Keratinocyte (primary cell): ENCODE measurements around the gene KCNMA1. TPM values are rescaled to one million over a fixed set of nuclear protein-coding genes. Genes with fewer than 3 reads are reported as not detected.

ENCODE experiments used
- DNase-seq: peaks from one replicate; pipeline ENCODE4 v3.0.0-alpha.2; 2011; ENCODE audit warnings: low read depth, missing footprints, low spot score
- FAIRE-seq: peaks from 2 replicates; lab custom pipeline; 2011; peaks lifted over from hg19 to GRCh38; lab: Jason Lieb, UNC
- H2AFZ ChIP-seq: 2 replicates; pipeline ENCODE4 v1.6.0; 2012; ENCODE audit warnings: low read length, control low read depth, inconsistent platforms; ENCODE audit not compliant: control insufficient read depth
- H3K27ac ChIP-seq: 2 replicates; pipeline ENCODE4 v1.5.1; 2011; ENCODE audit warnings: low read length; ENCODE audit not compliant: control insufficient read depth, insufficient read depth
- H3K27me3 ChIP-seq: 3 replicates; pipeline ENCODE4 v1.6.0; 2011; ENCODE audit warnings: low read length; ENCODE audit not compliant: control insufficient read depth, insufficient read depth; ENCODE audit errors: extremely low read depth
- H3K36me3 ChIP-seq, 2 experiments: 2 replicates in 1 of 2; 3 replicates in 1 of 2; pipeline ENCODE4 v1.5.1; 2011; ENCODE audit warnings: low read length in 2 of 2, mild to moderate bottlenecking in 1 of 2; ENCODE audit not compliant: control insufficient read depth in 2 of 2, insufficient read depth in 2 of 2; ENCODE audit errors: extremely low read depth in 1 of 2
- H3K4me1 ChIP-seq: 3 replicates; pipeline ENCODE4 v1.5.1; 2011; ENCODE audit warnings: low read length; ENCODE audit not compliant: control insufficient read depth, insufficient read depth; ENCODE audit errors: extremely low read depth
- H3K4me2 ChIP-seq: 3 replicates; pipeline ENCODE4 v1.6.0; 2011; ENCODE audit warnings: low read depth, low read length; ENCODE audit not compliant: control insufficient read depth, insufficient read depth; ENCODE audit errors: extremely low read depth
- H3K4me3 ChIP-seq, 3 experiments: fragments of 200-600 bp in 1 of 3; sonication (generic) in 1 of 3; 2 replicates in 2 of 3; 3 replicates in 1 of 3; pipeline ENCODE4 v1.5.1; 2011 to 2016; ENCODE audit warnings: low read length in 3 of 3, mild to moderate bottlenecking in 3 of 3, control low read depth in 2 of 3, inconsistent platforms in 1 of 3, low read depth in 1 of 3, mixed read lengths in 1 of 3, mixed run types in 1 of 3, moderate library complexity in 1 of 3; ENCODE audit not compliant: control insufficient read depth in 2 of 3, insufficient read depth in 2 of 3; ENCODE audit errors: extremely low read depth in 1 of 3
- H3K79me2 ChIP-seq: 2 replicates; pipeline ENCODE4 v1.6.0; 2012; ENCODE audit warnings: low read length; ENCODE audit not compliant: control insufficient read depth, insufficient read depth
- H3K9ac ChIP-seq: 3 replicates; pipeline ENCODE4 v1.6.0; 2011; ENCODE audit warnings: low read length; ENCODE audit not compliant: control insufficient read depth, insufficient read depth; ENCODE audit errors: extremely low read depth
- H3K9me1 ChIP-seq: 3 replicates; pipeline ENCODE4 v1.6.0; 2011; ENCODE audit warnings: low read length; ENCODE audit not compliant: control insufficient read depth, insufficient read depth; ENCODE audit errors: extremely low read depth
- H3K9me3 ChIP-seq: 2 replicates; pipeline ENCODE4 v1.5.1; 2012; ENCODE audit warnings: low read depth, low read length; ENCODE audit not compliant: control insufficient read depth
- H4K20me1 ChIP-seq: 3 replicates; pipeline ENCODE4 v1.6.0; 2011; ENCODE audit warnings: low read length; ENCODE audit not compliant: control insufficient read depth, insufficient read depth; ENCODE audit errors: extremely low read depth
- CTCF ChIP-seq, 3 experiments: IDR thresholded peaks in 1 of 3; conservative IDR thresholded peaks in 1 of 3; optimal IDR thresholded peaks in 1 of 3; 2 replicates in 2 of 3; 3 replicates in 1 of 3; pipeline versions ENCODE3 to v1.5.1; 2011; ENCODE audit warnings: low read length in 3 of 3, mild to moderate bottlenecking in 3 of 3, moderate library complexity in 2 of 3, control low read depth in 1 of 3, inconsistent platforms in 1 of 3; ENCODE audit not compliant: insufficient read depth in 2 of 3; ENCODE audit errors: extremely low read depth in 1 of 3
- EZH2 ChIP-seq: IDR thresholded peaks from one replicate; pipeline ENCODE4 v1.6.1; 2012; ENCODE audit warnings: inconsistent platforms, mild to moderate bottlenecking, low read length, moderate library complexity
- dilution Hi-C: fragments of 300-500 bp; cut with MboI; formaldehyde crosslinking; loops from one replicate; pipeline ENCODE4 v1.7.0; 2020; ENCODE audit warnings: low sequenced_read_pairs; ENCODE audit not compliant: extremely low pct_ligation_motif_present
- polyA plus RNA-seq, 5 experiments: library from polyadenylated mRNA; depleted of rRNA in 3 of 5; stranded (reverse) in 3 of 5; stranded (forward) in 1 of 5; unstranded in 1 of 5; fragments of >200 nt; gene quantifications; 1 replicate in 1 of 5; 2 replicates in 3 of 5; 3 replicates in 1 of 5; pipeline versions ENCODE4 v1.2.1 to v1.2.3, GENCODE V29; 2011 to 2012; ENCODE audit warnings: missing spikeins in 2 of 5, low read depth in 1 of 5, low replicate concordance in 1 of 5

Gene KCNMA1
- polyA plus RNA-seq, 1 donor (not counting 4 experiments of a cell fraction or from before 2014, with no cell fraction given) = 6.3 TPM

DNA sequence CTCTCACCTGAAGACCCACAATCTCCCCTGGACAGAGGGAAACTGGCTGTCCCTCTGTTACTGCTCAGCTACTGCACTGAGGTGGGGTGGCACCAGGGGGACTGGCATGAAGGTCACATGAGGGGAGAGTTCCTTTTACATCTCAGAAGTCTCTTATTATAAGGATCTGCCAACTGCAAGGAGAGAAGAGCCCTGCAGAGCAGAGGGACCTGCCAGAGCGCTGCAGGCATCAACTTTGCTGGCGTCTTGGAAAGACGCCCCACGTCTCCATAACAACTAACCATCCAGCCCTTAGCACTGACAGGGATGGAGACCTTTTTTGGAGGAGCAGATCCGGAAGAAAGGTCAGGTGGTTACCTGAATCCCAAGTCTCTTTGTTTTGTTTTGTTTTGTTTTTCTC is 218.6 kb downstream of the KCNMA1 start:
- Histone ChIP-seq H3K79me2 (no peaks in the 10 kb centered on the region), H3K27me3 (no peaks in the 10 kb centered on the region), H2AFZ (no peak overlapping the region), H3K4me3 (no peak overlapping the region), H3K4me2 (no peak overlapping the region), H4K20me1 (no peaks in the 10 kb centered on the region), H3K9me3 (no peaks in the 10 kb centered on the region), H3K9me1 (peaks cover 2% of the 10 kb centered on the region), H3K36me3 (no peaks in the 10 kb centered on the region), H3K4me1 (peaks cover 22% of the 10 kb centered on the region), H3K9ac (no peak overlapping the region), H3K27ac (no peak overlapping the region)
- dilution Hi-C loops = no loop called here
- TF ChIP-seq EZH2 (no peak), CTCF (optimal IDR thresholded peaks at IDR 0.05 in 1 of 3, IDR thresholded peaks at IDR 0.05 in 1 of 3, conservative IDR thresholded peaks at IDR 0.05 in 1 of 3; ENCODE audit: extremely low read depth in 1 of 3, insufficient read depth in 2 of 3, low read length in 3 of 3) (no peak)
- DNase-seq (no peak), FAIRE-seq (no peak)

GRCh38 chr10:77417806-77418640 is 219.6 kb downstream of the KCNMA1 start:
- dilution Hi-C loops = no loop called here
- H3K27ac ChIP-seq = no peak overlapping the region
- peaks cover 22% of the 10 kb centered on the region for H3K4me1 ChIP-seq
- no peak overlapping the region for H3K4me2 ChIP-seq
- no peak overlapping the region for H2AFZ ChIP-seq
- no peak overlapping the region for H3K4me3 ChIP-seq
- H3K79me2 ChIP-seq = no peaks in the 10 kb centered on the region
- no peaks in the 10 kb centered on the region for H3K36me3 ChIP-seq
- DNase-seq (no peak), FAIRE-seq (no peak)
- no peaks in the 10 kb centered on the region for H4K20me1 ChIP-seq
- TF ChIP-seq EZH2 (no peak), CTCF (optimal IDR thresholded peaks at IDR 0.05 in 1 of 3, IDR thresholded peaks at IDR 0.05 in 1 of 3, conservative IDR thresholded peaks at IDR 0.05 in 1 of 3; ENCODE audit: extremely low read depth in 1 of 3, insufficient read depth in 2 of 3, low read length in 3 of 3) (no peak)
- H3K27me3 ChIP-seq = no peaks in the 10 kb centered on the region
- no peak overlapping the region for H3K9ac ChIP-seq
- H3K9me3 ChIP-seq = no peaks in the 10 kb centered on the region
- peaks cover 2% of the 10 kb centered on the region for H3K9me1 ChIP-seq
